MM.1S (cell line): Measurements from ENCODE around the gene TEX38.

Experiments used
- DNase-seq: peaks from one replicate; pipeline ENCODE4 v3.0.0-alpha.2; 2015
- H2AFZ ChIP-seq: fragments of 300-600 bp; sonication (generic); 2 replicates; pipeline ENCODE4 v1.6.0; 2016; ENCODE audit warnings: antibody characterized with exemption, low read length
- H3F3A ChIP-seq: fragments of 300-600 bp; sonication (generic); 2 replicates; pipeline ENCODE4 v1.6.1; 2016; ENCODE audit warnings: mild to moderate bottlenecking, antibody characterized with exemption, low read length, moderate library complexity, mixed read lengths; ENCODE audit not compliant: insufficient read depth
- H3K27ac ChIP-seq: fragments of 300-600 bp; sonication (generic); 2 replicates; pipeline ENCODE4 v1.5.1; 2016; ENCODE audit warnings: mild to moderate bottlenecking, low read length
- H3K27me3 ChIP-seq: fragments of 300-600 bp; sonication (generic); replicated peaks from 2 replicates; pipeline ENCODE4 v1.6.0; 2016; ENCODE audit warnings: low read length; ENCODE audit not compliant: insufficient read depth
- H3K36me3 ChIP-seq: fragments of 300-600 bp; sonication (generic); replicated peaks from 2 replicates; pipeline ENCODE4 v1.6.1; 2016; ENCODE audit warnings: mild to moderate bottlenecking, low read length, mixed read lengths; ENCODE audit not compliant: insufficient read depth
- H3K4me1 ChIP-seq: fragments of 300-600 bp; sonication (generic); 2 replicates; pipeline ENCODE4 v1.6.1; 2016; ENCODE audit warnings: low read length, mixed read lengths
- H3K4me2 ChIP-seq: fragments of 300-600 bp; sonication (generic); 2 replicates; pipeline ENCODE4 v1.6.0; 2016; ENCODE audit warnings: low read depth, low read length
- H3K4me3 ChIP-seq: fragments of 300-600 bp; sonication (generic); 2 replicates; pipeline ENCODE4 v1.5.1; 2016; ENCODE audit warnings: low read length, mixed read lengths
- H3K79me2 ChIP-seq: fragments of 300-600 bp; sonication (generic); 2 replicates; pipeline ENCODE4 v1.6.1; 2016; ENCODE audit warnings: mixed run types, low read length, mixed read lengths
- H3K9ac ChIP-seq: fragments of 300-600 bp; sonication (generic); 2 replicates; pipeline ENCODE4 v1.6.1; 2016; ENCODE audit warnings: low read length, mixed read lengths
- H3K9me2 ChIP-seq: fragments of 300-600 bp; sonication (generic); replicated peaks from 2 replicates; pipeline ENCODE4 v1.6.1; 2016; ENCODE audit warnings: mild to moderate bottlenecking, low read length, mixed read lengths; ENCODE audit not compliant: insufficient read depth
- H3K9me3 ChIP-seq: fragments of 300-600 bp; sonication (generic); replicated peaks from 2 replicates; pipeline ENCODE4 v1.6.1; 2016; ENCODE audit warnings: mild to moderate bottlenecking, low read length, mixed read lengths; ENCODE audit not compliant: insufficient read depth
- H4K20me1 ChIP-seq: fragments of 300-600 bp; sonication (generic); 2 replicates; pipeline ENCODE4 v1.6.1; 2016; ENCODE audit warnings: mild to moderate bottlenecking, low read length, moderate library complexity, mixed read lengths; ENCODE audit not compliant: insufficient read depth
- CTCF ChIP-seq: fragments of 300-600 bp; sonication (generic); IDR thresholded peaks from 2 replicates; pipeline ENCODE4 v1.5.1; 2016; ENCODE audit warnings: antibody characterized with exemption, low read length, mixed read lengths
- EZH2 ChIP-seq: fragments of 300-600 bp; sonication (generic); optimal IDR thresholded peaks from 2 replicates; pipeline ENCODE3; 2017; ENCODE audit warnings: low read depth, mild to moderate bottlenecking, antibody characterized with exemption, low read length, mixed read lengths
- EZH2phosphoT487 ChIP-seq: fragments of 300-600 bp; sonication (generic); IDR thresholded peaks from 2 replicates; pipeline ENCODE4 v1.6.1; 2018; ENCODE audit warnings: antibody characterized with exemption, low read length

Gene TEX38

GRCh38 chr1:46686255-46686654 lies 14.6 kb downstream of the TEX38 start:
- peaks cover 28% of the 10 kb centered on the region for H3K4me1 ChIP-seq
- no peaks in the 10 kb centered on the region for H3K9me2 ChIP-seq
- no peaks in the 10 kb centered on the region for H3K79me2 ChIP-seq
- no peaks in the 10 kb centered on the region for H3K9me3 ChIP-seq
- H3K4me3 ChIP-seq = no peak overlapping the region
- H4K20me1 ChIP-seq = no peaks in the 10 kb centered on the region
- no peaks in the 10 kb centered on the region for H3K27me3 ChIP-seq
- peaks cover 19% of the 10 kb centered on the region for H3K36me3 ChIP-seq
- no peak for TF ChIP-seq CTCF
- no peak for TF ChIP-seq EZH2phosphoT487
- no peak for TF ChIP-seq EZH2
- H3K4me2 ChIP-seq = no peak overlapping the region
- peaks cover 19% of the 10 kb centered on the region for H3F3A ChIP-seq
- H3K9ac ChIP-seq = no peak overlapping the region
- no peak for DNase-seq
- no peak overlapping the region for H2AFZ ChIP-seq
- no peak overlapping the region for H3K27ac ChIP-seq

- H3K9ac ChIP-seq = no peak overlapping the region
- no peak overlapping the region for H3K27ac ChIP-seq
- no peaks in the 10 kb centered on the region for H4K20me1 ChIP-seq
- H3K4me1 ChIP-seq = peaks cover 34% of the 10 kb centered on the region
- peaks cover 19% of the 10 kb centered on the region for H3F3A ChIP-seq
- no peak overlapping the region for H3K4me2 ChIP-seq
- H3K79me2 ChIP-seq = no peaks in the 10 kb centered on the region
- no peak for DNase-seq
- H2AFZ ChIP-seq = no peak overlapping the region
- H3K36me3 ChIP-seq = peaks cover 19% of the 10 kb centered on the region
- H3K9me2 ChIP-seq = no peaks in the 10 kb centered on the region
- TF ChIP-seq EZH2phosphoT487 (no peak), EZH2 (no peak), CTCF (no peak)
- H3K27me3 ChIP-seq = no peaks in the 10 kb centered on the region
- no peak overlapping the region for H3K4me3 ChIP-seq
- no peaks in the 10 kb centered on the region for H3K9me3 ChIP-seq
Observed at GRCh38 chr1:46687093-46687659, 15.5 kb downstream of the TEX38 start.

- H3K27me3 ChIP-seq = no peaks in the 10 kb centered on the region
- peaks cover 19% of the 10 kb centered on the region for H3F3A ChIP-seq
- no peak overlapping the region for H3K9ac ChIP-seq
- TF ChIP-seq EZH2phosphoT487 (no peak), EZH2 (no peak)
- H3K9me2 ChIP-seq = no peaks in the 10 kb centered on the region
- DNase-seq = no peak
- peaks cover 34% of the 10 kb centered on the region for H3K4me1 ChIP-seq
- no peak overlapping the region for H3K4me3 ChIP-seq
- no peak overlapping the region for H3K27ac ChIP-seq
- H2AFZ ChIP-seq = no peak overlapping the region
- no peaks in the 10 kb centered on the region for H4K20me1 ChIP-seq
- no peaks in the 10 kb centered on the region for H3K79me2 ChIP-seq
- H3K9me3 ChIP-seq = no peaks in the 10 kb centered on the region
- peaks cover 19% of the 10 kb centered on the region for H3K36me3 ChIP-seq
- H3K4me2 ChIP-seq = no peak overlapping the region
Observed at GRCh38 chr1:46687921-46688509, 16.4 kb downstream of the TEX38 start.

- TF ChIP-seq CTCF = no peak
- TF ChIP-seq EZH2 = no peak
- H3K4me1 ChIP-seq = peaks cover 34% of the 10 kb centered on the region
- H3K36me3 ChIP-seq = peaks cover 12% of the 10 kb centered on the region; the same call in 1 of the 2 replicates
- H4K20me1 ChIP-seq = no peaks in the 10 kb centered on the region
- peak overlapping the region; percentile 29; the same call in 1 of the 2 replicates for H3K4me3 ChIP-seq
- H3K27me3 ChIP-seq = no peaks in the 10 kb centered on the region
- no peaks in the 10 kb centered on the region for H3K9me2 ChIP-seq
- DNase-seq = peak; percentile 86
- H3K79me2 ChIP-seq = no peaks in the 10 kb centered on the region
- no peak overlapping the region for H2AFZ ChIP-seq
- H3F3A ChIP-seq = peaks cover 19% of the 10 kb centered on the region
- peak overlapping the region; percentile 17; the same call in 1 of the 2 replicates for H3K9ac ChIP-seq
- H3K4me2 ChIP-seq = peak overlapping the region; percentile 42; the same call in 1 of the 2 replicates
- H3K9me3 ChIP-seq = no peaks in the 10 kb centered on the region
- H3K27ac ChIP-seq = peak overlapping the region; percentile 85
Observed at GRCh38 chr1:46689356-46689755, 17.7 kb downstream of the TEX38 start.
